ENCODE measurements around the gene CRYL1.

CRYL1 gene

GRCh38 chr13:20491926-20492435, 33.7 kb downstream of the CRYL1 start:
- no peak for DNase-seq

- no peak for DNase-seq
Observed at GRCh38 chr13:20489185-20489820, 36.4 kb downstream of the CRYL1 start.

DNA sequence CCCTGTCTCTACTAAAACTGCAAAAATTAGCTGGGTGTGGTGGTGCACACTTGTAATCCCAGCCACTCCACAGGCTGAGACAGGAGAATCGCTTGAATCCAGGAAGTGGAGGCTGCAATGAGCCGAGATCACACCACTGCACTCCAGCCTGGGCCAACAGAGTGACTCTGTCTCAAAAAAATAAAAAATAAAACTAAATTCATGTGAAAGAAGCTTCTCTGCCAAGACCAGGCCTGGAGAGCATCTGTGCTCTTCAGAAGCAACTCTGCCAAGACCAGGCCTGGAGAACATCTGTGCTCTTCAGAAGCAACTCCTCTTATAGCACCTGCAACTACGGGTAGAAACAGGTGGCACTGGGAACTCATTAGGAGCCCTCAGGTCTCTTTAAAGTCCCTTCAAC, 37.7 kb downstream of the CRYL1 start:
- DNase-seq = no peak

DNA sequence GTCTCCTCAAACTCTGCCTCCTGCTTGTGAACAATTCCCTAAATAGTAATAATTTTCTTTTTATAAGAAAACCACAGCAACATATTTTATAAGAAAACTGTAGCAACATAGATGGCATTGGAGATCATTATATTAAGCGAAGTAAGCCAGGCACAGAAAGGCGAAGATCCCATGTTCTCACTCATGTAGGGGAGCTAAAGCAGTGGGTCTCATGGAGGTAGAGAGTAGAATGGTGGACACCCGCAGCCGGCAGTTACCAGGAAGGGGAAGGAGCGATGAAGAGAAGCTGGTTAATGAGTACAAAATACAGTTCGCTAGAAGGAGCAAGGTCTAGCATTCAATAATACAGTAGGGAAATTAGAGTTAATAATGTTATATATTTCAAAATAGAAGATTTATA, 42.9 kb downstream of the CRYL1 start:
- DNase-seq = no peak

- DNase-seq = no peak
Observed at GRCh38 chr13:20482275-20482761, 43.3 kb downstream of the CRYL1 start.

DNA sequence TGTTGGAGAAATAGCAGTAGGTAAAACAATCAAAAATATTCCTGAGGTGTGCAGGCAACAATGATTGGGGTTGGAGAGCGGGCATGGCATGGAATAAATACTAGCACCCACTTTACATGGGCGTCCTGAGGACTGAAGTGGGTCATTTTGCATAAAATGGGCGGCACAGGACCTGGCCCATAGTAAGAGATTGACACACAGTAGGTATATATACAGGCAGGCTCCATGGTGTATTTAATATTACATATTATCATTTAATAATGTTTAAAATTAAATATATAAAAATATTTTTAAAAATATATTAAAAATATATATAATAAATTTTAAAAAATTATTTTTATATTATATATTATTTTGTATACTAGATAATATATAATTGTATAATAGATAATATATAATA, 48.3 kb downstream of the CRYL1 start:
- no peak for DNase-seq

DNA sequence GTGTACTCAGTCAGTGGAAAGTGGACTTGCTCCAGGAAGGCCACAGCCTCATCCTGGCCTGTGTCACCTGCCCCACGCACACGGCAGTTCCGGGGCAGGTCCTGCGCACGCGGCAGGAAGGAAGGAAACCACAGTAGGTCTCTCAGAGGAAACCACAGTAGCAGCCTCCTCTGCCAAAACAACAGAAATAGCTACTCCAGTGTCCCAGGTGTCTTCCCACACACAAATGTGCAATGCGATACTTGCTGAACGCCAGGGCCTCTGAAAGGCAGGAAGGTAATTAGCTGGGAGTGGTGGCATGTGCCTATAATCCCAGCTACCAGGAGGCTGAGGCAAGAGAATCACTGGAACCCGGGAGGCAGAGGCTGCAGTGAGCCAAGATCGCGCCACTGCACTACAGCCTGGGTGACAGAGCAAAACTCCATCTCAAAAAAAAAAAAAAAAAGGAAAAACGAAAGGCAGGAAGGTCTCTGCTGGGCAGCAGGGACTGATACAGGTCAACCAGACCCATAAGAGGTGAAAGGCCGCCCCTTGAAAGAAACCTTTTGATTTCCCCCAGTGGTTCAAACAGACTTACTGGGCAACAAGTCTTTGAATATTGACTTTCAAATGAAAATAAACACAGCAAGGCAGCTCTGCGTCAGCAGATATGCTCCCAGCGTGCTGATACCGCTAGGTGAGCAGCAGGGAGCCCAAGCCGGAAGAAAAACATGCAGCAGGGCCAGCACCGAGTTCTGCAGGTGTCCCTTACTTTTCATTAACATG, 49.5 kb downstream of the CRYL1 start:
- peak; percentile 33 for DNase-seq

GRCh38 chr13:20474515-20474914, 51.1 kb downstream of the CRYL1 start:
- DNase-seq = no peak

- DNase-seq = no peak
Observed at GRCh38 chr13:20473888-20474287, 51.8 kb downstream of the CRYL1 start.

- DNase-seq = no peak
Observed at GRCh38 chr13:20473139-20473538, 52.5 kb downstream of the CRYL1 start.

DNA sequence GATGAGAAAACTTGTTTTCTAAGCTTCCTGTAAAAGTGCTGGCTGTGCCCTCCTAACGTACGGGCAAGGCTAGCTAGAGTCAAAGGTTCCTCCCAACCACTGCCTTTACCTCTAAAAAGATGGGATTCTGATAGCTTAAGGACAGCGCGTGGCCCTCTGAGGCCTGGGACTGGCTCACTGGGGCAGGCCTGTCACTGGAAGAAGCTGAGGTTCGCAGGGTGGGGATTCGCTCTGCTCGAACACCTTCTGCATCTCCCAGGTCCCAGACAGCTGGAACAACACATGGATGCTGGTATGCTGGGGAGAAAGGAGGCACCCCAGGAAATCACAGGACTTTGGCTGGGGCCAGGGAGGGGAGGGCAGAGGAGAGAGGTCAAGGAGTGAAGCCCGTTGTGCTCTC, 53.1 kb downstream of the CRYL1 start:
- DNase-seq = no peak

- no peak for DNase-seq
Observed at GRCh38 chr13:20470136-20470535, 55.5 kb downstream of the CRYL1 start.

DNA sequence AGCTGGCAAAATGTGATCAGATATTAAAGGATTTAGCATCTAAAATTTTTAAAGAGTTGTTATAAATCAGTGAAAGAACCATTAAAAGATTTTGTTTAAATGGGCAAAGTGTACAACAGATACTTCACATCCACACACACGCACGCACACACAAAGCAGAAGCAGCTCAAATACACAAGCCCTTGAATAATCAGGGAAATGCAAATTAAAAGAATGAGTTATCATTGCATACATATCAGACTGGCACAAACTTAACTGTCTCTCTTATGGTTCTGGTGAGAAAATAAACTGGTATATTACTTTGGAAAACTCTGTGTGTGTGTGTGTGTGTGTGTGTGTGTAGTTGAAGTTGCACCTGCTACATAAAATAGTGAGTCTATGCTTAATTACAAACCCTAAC, 59.3 kb downstream of the CRYL1 start:
- no peak for DNase-seq

- DNase-seq = peak; percentile 1
Observed at GRCh38 chr13:20465218-20465879, 60.3 kb downstream of the CRYL1 start.

DNA sequence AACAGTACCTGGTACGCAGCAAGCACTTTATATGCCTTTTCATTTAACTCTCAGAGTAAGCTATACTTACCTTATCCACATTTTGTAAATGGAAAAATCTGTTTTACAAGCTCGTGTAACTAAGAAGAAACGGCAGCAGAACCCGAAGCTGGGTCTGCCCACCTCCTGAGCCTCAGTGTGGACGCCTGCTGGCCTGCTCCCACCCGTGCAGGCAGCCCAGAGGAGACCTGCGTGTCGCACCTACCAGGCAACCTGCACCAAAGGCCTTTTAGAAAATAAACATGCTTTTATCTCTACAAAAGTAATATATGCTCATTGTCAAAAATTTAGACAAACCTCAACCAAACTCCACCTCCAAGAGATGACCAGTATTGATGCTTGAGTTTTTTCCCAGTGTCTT, 62.7 kb downstream of the CRYL1 start:
- no peak for DNase-seq

GRCh38 chr13:20462533-20462915, 63.1 kb downstream of the CRYL1 start:
- no peak for DNase-seq

DNA sequence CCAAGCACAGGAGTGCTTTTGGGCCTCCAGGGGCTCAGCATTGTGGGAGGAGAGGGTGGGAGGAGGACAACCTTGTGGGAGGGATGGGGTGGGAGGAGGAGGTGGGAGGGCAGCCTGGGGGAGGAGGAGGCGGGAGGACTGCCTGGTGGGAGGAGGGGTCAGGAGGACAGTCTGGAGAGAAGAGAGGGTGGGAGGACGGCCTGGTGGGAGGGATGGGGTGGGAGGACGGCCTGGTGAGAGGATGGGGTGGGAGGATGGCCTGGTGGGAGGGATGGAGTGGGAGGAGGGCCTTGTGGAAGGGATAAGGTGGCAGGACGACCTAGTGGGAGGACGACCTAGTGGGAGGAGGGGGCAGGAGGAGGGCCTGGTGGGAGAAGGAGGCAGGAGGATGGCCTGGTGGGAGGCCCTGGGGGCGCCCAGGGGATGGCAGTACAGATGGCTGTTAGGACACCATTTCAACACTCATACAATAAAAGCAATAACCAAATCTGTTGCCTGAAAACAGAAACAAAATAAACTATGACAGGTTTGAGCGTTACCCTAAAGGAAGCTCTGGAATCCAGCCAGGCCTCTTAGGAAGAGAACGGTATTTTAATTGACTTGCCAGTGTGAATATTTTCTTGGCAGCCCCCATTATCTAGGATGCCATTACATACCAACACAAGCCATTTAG, 63.7 kb downstream of the CRYL1 start:
- no peak for DNase-seq

- DNase-seq = no peak
Observed at GRCh38 chr13:20461481-20461859, 64.2 kb downstream of the CRYL1 start.

DNA sequence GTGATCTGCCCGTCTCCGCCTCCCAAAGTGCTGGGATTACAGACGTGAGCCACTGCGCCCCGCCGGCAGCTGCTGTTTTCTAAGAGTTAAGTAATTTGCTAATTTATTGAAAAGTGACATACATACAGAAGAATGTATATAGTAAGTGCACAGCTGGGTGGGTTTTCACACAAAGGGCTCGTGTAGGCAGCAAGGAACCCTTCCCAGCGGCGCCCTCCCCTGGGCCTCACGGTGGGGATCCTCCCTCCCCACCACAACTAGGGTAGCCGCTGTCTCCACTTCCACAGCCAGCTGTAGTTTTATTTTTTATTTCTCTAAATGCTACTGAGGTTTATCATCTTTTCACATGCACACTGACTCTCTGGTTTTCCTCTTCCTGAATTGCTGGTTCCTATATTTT, 64.9 kb downstream of the CRYL1 start:
- DNase-seq = no peak

- DNase-seq = no peak
Observed at GRCh38 chr13:20457670-20458069, 68.0 kb downstream of the CRYL1 start.

- DNase-seq = no peak
Observed at GRCh38 chr13:20456737-20457136, 68.9 kb downstream of the CRYL1 start.

DNA sequence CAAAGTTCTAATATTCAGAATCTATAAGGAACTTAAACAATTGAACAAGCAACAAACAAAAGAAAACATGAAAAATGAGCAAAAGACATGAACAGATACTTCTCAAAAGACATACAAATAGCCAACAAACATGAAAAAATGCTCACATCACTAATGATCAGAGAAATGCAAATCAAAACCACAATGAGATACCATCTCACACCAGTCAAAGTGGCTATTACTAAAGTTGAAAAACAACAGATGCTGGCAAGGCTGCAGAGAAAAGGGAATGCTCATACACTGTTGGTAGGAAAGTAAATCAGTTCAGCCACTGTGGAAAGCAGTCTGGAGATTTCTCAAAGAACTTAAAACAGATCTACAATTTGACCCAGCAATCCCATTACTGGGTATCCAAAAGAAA, 74.3 kb downstream of the CRYL1 start:
- DNase-seq = no peak

GRCh38 chr13:20448470-20448869, 77.2 kb downstream of the CRYL1 start:
- no peak for DNase-seq

Measured in NCI-H2107 (cell line).